SJSA1 (cell line): ENCODE results near the gene OMP. TPM values are rescaled to one million over a fixed set of nuclear protein-coding genes. Genes with fewer than 3 reads are reported as not detected.

Experiments used
- DNase-seq, 2 experiments: peaks; one replicate each; pipeline ENCODE4 v3.0.0-alpha.2; 2015 to 2020; ENCODE audit warnings: low spot score in 2 of 2, low read depth in 1 of 2
- H3K27ac ChIP-seq: fragments of 250-450 bp; sonication (Bioruptor Pico); 2 replicates; pipeline ENCODE4 v1.5.1; 2020; ENCODE audit warnings: mild to moderate bottlenecking, moderate library complexity
- H3K27me3 ChIP-seq: fragments of 250-450 bp; sonication (Bioruptor Pico); replicated peaks from 2 replicates; pipeline ENCODE4 v1.5.1; 2020; ENCODE audit warnings: mild to moderate bottlenecking, moderate library complexity
- H3K36me3 ChIP-seq: fragments of 250-450 bp; sonication (Bioruptor Pico); 2 replicates; pipeline ENCODE4 v1.5.1; 2020; ENCODE audit warnings: mild to moderate bottlenecking
- H3K4me1 ChIP-seq: fragments of 250-450 bp; sonication (Bioruptor Pico); replicated peaks from 2 replicates; pipeline ENCODE4 v1.6.1; 2021; ENCODE audit warnings: mild to moderate bottlenecking
- H3K4me3 ChIP-seq: fragments of 250-450 bp; sonication (Bioruptor Pico); 2 replicates; pipeline ENCODE4 v1.5.1; 2020; ENCODE audit warnings: mild to moderate bottlenecking
- H3K9me3 ChIP-seq: fragments of 250-450 bp; sonication (Bioruptor Pico); replicated peaks from 2 replicates; pipeline ENCODE4 v1.5.1; 2020; ENCODE audit warnings: mild to moderate bottlenecking
- total RNA-seq: library from RNA; depleted of rRNA; stranded (reverse); fragments of >200 nt; shearing (Covaris generic); gene quantifications from 2 replicates; pipeline ENCODE4 v1.2.3, GENCODE V29; 2014

OMP gene
- total RNA-seq, 1 experiment from 2014 or later, result not detected

GRCh38 chr11:77142091-77142975 lies 39.7 kb downstream of the OMP start:
- no peaks in the 10 kb centered on the region for H3K36me3 ChIP-seq
- H3K27me3 ChIP-seq, result no peaks in the 10 kb centered on the region
- no peak for DNase-seq
- H3K27ac ChIP-seq, result no peak overlapping the region
- no peaks in the 10 kb centered on the region for H3K4me1 ChIP-seq
- H3K4me3 ChIP-seq, result no peak overlapping the region
- H3K9me3 ChIP-seq, result no peaks in the 10 kb centered on the region

- Histone ChIP-seq H3K4me3 (no peak overlapping the region), H3K9me3 (no peaks in the 10 kb centered on the region), H3K36me3 (no peaks in the 10 kb centered on the region), H3K4me1 (no peaks in the 10 kb centered on the region), H3K27ac (no peak overlapping the region), H3K27me3 (no peaks in the 10 kb centered on the region)
- DNase-seq, result no peak
Measured at GRCh38 chr11:77143405-77144020, 40.9 kb downstream of the OMP start.

GRCh38 chr11:77144196-77144856 lies 41.7 kb downstream of the OMP start:
- DNase-seq, result no peak
- H3K27ac ChIP-seq, result no peak overlapping the region
- no peaks in the 10 kb centered on the region for H3K9me3 ChIP-seq
- H3K36me3 ChIP-seq, result no peaks in the 10 kb centered on the region
- H3K27me3 ChIP-seq, result no peaks in the 10 kb centered on the region
- no peak overlapping the region for H3K4me3 ChIP-seq
- H3K4me1 ChIP-seq, result no peaks in the 10 kb centered on the region

GRCh38 chr11:77144857-77145428 lies 42.3 kb downstream of the OMP start:
- H3K4me3 ChIP-seq, result no peak overlapping the region
- no peaks in the 10 kb centered on the region for H3K4me1 ChIP-seq
- H3K27me3 ChIP-seq, result no peaks in the 10 kb centered on the region
- no peak overlapping the region for H3K27ac ChIP-seq
- no peaks in the 10 kb centered on the region for H3K9me3 ChIP-seq
- H3K36me3 ChIP-seq, result no peaks in the 10 kb centered on the region
- DNase-seq, result no peak

- no peaks in the 10 kb centered on the region for H3K27me3 ChIP-seq
- no peaks in the 10 kb centered on the region for H3K36me3 ChIP-seq
- H3K4me3 ChIP-seq, result no peak overlapping the region
- H3K9me3 ChIP-seq, result no peaks in the 10 kb centered on the region
- no peaks in the 10 kb centered on the region for H3K4me1 ChIP-seq
- H3K27ac ChIP-seq, result no peak overlapping the region
- no peak for DNase-seq
Measured at GRCh38 chr11:77146261-77147035, 43.8 kb downstream of the OMP start.

- no peaks in the 10 kb centered on the region for H3K9me3 ChIP-seq
- H3K4me1 ChIP-seq, result no peaks in the 10 kb centered on the region
- H3K4me3 ChIP-seq, result no peak overlapping the region
- no peaks in the 10 kb centered on the region for H3K27me3 ChIP-seq
- H3K27ac ChIP-seq, result no peak overlapping the region
- DNase-seq, result no peak
- no peaks in the 10 kb centered on the region for H3K36me3 ChIP-seq
Measured at GRCh38 chr11:77147036-77147315, 44.3 kb downstream of the OMP start.

- no peak overlapping the region for H3K4me3 ChIP-seq
- no peak for DNase-seq
Measured at GRCh38 chr11:77147668-77148321, 45.2 kb downstream of the OMP start.

GRCh38 chr11:77148963-77149715 lies 46.5 kb downstream of the OMP start:
- H3K4me3 ChIP-seq, result no peak overlapping the region
- DNase-seq, result no peak
- no peaks in the 10 kb centered on the region for H3K27me3 ChIP-seq
- no peaks in the 10 kb centered on the region for H3K4me1 ChIP-seq
- H3K9me3 ChIP-seq, result no peaks in the 10 kb centered on the region
- H3K27ac ChIP-seq, result no peak overlapping the region
- no peaks in the 10 kb centered on the region for H3K36me3 ChIP-seq

More at GRCh38 chr11:77147668-77148321, 45.2 kb downstream of the OMP start:
- Histone ChIP-seq H3K4me1 (no peaks in the 10 kb centered on the region), H3K36me3 (no peaks in the 10 kb centered on the region), H3K27ac (no peak overlapping the region), H3K9me3 (no peaks in the 10 kb centered on the region), H3K27me3 (no peaks in the 10 kb centered on the region)

- no peaks in the 10 kb centered on the region for H3K9me3 ChIP-seq
- no peaks in the 10 kb centered on the region for H3K27me3 ChIP-seq
- H3K4me3 ChIP-seq, result no peak overlapping the region
Measured at GRCh38 chr11:77149716-77150392, 47.2 kb downstream of the OMP start.

GRCh38 chr11:77150836-77151235 lies 48.2 kb downstream of the OMP start:
- Histone ChIP-seq H3K4me1 (no peaks in the 10 kb centered on the region), H3K9me3 (no peaks in the 10 kb centered on the region), H3K36me3 (no peaks in the 10 kb centered on the region), H3K27ac (no peak overlapping the region), H3K4me3 (no peak overlapping the region), H3K27me3 (no peaks in the 10 kb centered on the region)
- no peak for DNase-seq

More at GRCh38 chr11:77149716-77150392, 47.2 kb downstream of the OMP start:
- DNase-seq, result no peak
- no peaks in the 10 kb centered on the region for H3K4me1 ChIP-seq
- H3K36me3 ChIP-seq, result no peaks in the 10 kb centered on the region
- no peak overlapping the region for H3K27ac ChIP-seq

- Histone ChIP-seq H3K27me3 (no peaks in the 10 kb centered on the region), H3K4me3 (no peak overlapping the region), H3K36me3 (no peaks in the 10 kb centered on the region), H3K4me1 (no peaks in the 10 kb centered on the region), H3K27ac (no peak overlapping the region), H3K9me3 (no peaks in the 10 kb centered on the region)
- no peak for DNase-seq
Measured at GRCh38 chr11:77151804-77152509, 49.3 kb downstream of the OMP start.

GRCh38 chr11:77152846-77153245 lies 50.2 kb downstream of the OMP start:
- Histone ChIP-seq H3K4me3 (no peak overlapping the region), H3K4me1 (no peaks in the 10 kb centered on the region), H3K36me3 (no peaks in the 10 kb centered on the region), H3K27me3 (no peaks in the 10 kb centered on the region), H3K27ac (no peak overlapping the region), H3K9me3 (no peaks in the 10 kb centered on the region)
- no peak for DNase-seq
